ENCODE data around the gene CCNI.

The CCNI gene

GRCh38 chr4:77001907-77002306 is 73.9 kb downstream of the CCNI start:
- H3K4me3 ChIP-seq = no peak overlapping the region

GRCh38 chr4:76998251-76998901 is 77.4 kb downstream of the CCNI start:
- H3K4me3 ChIP-seq = no peak overlapping the region
- H3K9ac ChIP-seq (ENCODE audit: insufficient read length) = no peak overlapping the region
- H3K36me3 ChIP-seq (ENCODE audit: insufficient read depth, low read length) = peaks cover 34% of the 10 kb centered on the region; the same call in 1 of the 2 replicates
- no peak overlapping the region for H3K27ac ChIP-seq
- no peak for DNase-seq (ENCODE audit: low read depth, low spot score)
- TF ChIP-seq POLR2AphosphoS5 (IDR thresholded peaks at IDR 0.05; ENCODE audit: borderline replicate concordance, low read depth, low read length) (no peak), FOXP2 (optimal IDR thresholded peaks at IDR 0.05; ENCODE audit: control extremely low read depth, extremely low read length, insufficient read depth) (no peak), EZH2 (IDR thresholded peaks at IDR 0.05) (no peak)
- H3K9me3 ChIP-seq (ENCODE audit: low read depth, low read length) = no peaks in the 10 kb centered on the region

More at GRCh38 chr4:77001907-77002306, 73.9 kb downstream of the CCNI start:
- Histone ChIP-seq H3K27ac (peak overlapping the region; percentile 51; the same call in 1 of the 2 replicates), H3K9me3 (ENCODE audit: low read depth, low read length) (no peaks in the 10 kb centered on the region), H3K9ac (ENCODE audit: insufficient read length) (no peak overlapping the region), H3K36me3 (ENCODE audit: insufficient read depth, low read length) (peaks cover 38% of the 10 kb centered on the region)
- no peak for DNase-seq (ENCODE audit: low read depth, low spot score)
- TF ChIP-seq EZH2 (IDR thresholded peaks at IDR 0.05) (no peak), FOXP2 (optimal IDR thresholded peaks at IDR 0.05; ENCODE audit: control extremely low read depth, extremely low read length, insufficient read depth) (no peak), POLR2AphosphoS5 (IDR thresholded peaks at IDR 0.05; ENCODE audit: borderline replicate concordance, low read depth, low read length) (no peak)

GRCh38 chr4:76997532-76997931 is 78.3 kb downstream of the CCNI start:
- Histone ChIP-seq H3K9ac (ENCODE audit: insufficient read length) (no peak overlapping the region), H3K27ac (no peak overlapping the region), H3K9me3 (ENCODE audit: low read depth, low read length) (no peaks in the 10 kb centered on the region), H3K4me3 (no peak overlapping the region), H3K36me3 (ENCODE audit: insufficient read depth, low read length) (peaks cover 34% of the 10 kb centered on the region; the same call in 1 of the 2 replicates)
- TF ChIP-seq FOXP2 (optimal IDR thresholded peaks at IDR 0.05; ENCODE audit: control extremely low read depth, extremely low read length, insufficient read depth) (no peak), POLR2AphosphoS5 (IDR thresholded peaks at IDR 0.05; ENCODE audit: borderline replicate concordance, low read depth, low read length) (no peak), EZH2 (IDR thresholded peaks at IDR 0.05) (no peak)
- DNase-seq (ENCODE audit: low read depth, low spot score) = no peak
